Forelimb muscle (tissue), 1 donor: Measurements from ENCODE around the gene GSTM3. TPM values are rescaled to one million over a fixed set of nuclear protein-coding genes. Genes with fewer than 3 reads are reported as not detected.
"Not testable (repeated sequence)": the region's sequence is repeated elsewhere in the genome, so short reads cannot be mapped to it uniquely, and the experiment has no call there.

Source experiments
- DNase-seq: peaks from one replicate; pipeline ENCODE4 v3.0.0-alpha.2; 2013; ENCODE audit warnings: low read depth
- polyA plus RNA-seq: library from polyadenylated mRNA; unstranded; fragments of 120-200 nt; gene quantifications from one replicate; pipeline ENCODE4 v1.2.1, GENCODE V29; 2013; ENCODE audit not compliant: insufficient read length

Gene GSTM3
- polyA plus RNA-seq, 1 donor = 40.6 TPM

DNA sequence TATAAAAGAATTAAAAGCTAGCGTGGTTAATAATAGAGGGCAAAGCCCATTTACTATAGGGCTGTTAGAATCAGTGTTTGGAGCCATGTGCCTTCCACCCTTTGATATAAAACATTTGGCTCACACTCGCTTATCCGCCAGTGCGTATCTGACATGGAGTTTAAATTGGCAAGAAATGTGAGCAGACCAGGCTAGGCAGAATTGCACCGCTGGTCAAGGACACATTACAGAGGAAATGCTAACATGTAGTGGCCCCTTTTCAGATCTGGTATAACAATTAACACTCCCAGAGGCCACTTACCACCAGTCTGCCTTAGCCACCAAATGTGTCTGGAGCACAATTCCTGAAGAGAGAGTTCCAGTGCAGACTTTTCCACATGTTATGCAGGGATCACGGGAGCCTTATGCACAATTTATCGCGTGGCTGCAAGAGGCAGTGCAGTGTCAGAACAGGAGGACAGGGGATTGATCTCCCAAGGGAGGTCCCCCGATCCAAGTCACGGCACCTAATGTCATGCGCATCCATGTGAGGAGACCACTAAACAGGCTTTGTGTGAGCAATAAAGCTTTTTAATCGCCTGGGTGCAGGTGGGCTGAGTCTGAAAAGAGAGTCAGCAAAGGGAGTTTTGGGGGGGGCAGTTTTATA, 14.0 kb downstream of the GSTM3 start:
- no peak for DNase-seq

DNA sequence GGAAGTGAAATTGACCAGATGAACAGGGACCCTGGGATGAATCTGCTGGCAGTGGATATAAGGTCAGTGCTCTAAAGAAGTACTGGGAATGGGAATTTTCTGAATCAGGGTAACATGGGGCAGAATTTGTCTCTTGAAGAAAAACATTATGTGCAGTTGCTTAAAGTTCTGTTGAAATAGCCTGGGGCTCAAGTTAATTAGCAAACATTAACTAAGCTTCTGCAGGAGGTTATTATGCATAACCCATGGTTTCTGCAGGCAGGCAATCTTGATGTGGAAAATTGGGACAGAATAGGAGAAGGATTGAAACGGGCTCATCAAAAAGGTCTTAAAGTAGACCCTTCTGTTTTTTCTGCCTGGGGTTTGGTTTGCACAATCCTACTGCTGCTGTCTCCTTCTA, 14.8 kb downstream of the GSTM3 start:
- DNase-seq = no peak

DNA sequence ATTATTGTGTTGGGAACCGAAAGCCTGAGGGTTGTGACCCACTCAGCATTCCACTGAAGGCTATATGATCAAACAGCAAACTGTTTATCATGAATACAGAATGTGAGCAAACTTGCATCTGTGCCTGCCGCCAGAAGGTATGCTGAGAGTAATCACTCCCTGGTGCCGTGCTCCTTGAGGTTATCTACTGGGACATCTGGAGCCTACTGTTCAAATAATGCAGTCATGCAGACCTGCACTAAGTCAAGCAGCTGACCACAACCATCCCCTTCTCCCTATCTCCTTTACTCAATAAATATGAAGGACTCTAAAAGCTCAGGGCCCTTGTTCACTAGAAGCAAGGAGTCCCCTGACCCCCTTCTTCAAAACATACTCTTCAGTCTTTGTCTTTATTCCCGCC, 15.3 kb downstream of the GSTM3 start:
- no peak for DNase-seq

DNA sequence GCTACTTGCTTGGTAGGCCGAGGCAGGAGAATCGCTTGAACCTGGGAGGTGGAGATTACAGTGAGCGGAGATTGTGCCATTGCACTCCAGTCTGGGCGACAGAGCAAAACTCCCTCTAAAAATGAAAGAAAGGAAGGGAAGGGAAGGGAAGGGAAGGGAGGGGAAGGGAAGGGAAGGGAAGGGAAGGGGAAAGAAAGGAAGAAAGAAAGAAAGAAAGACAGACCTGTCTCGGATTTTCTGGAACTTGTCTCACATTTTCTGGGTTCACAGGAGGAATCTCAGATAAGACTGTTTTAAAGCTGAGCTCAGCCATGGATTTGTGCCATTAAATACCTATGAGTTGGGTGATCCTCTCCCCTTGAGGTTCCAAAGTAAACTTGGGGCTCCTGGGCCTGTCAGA, 15.9 kb downstream of the GSTM3 start:
- no peak for DNase-seq

DNA sequence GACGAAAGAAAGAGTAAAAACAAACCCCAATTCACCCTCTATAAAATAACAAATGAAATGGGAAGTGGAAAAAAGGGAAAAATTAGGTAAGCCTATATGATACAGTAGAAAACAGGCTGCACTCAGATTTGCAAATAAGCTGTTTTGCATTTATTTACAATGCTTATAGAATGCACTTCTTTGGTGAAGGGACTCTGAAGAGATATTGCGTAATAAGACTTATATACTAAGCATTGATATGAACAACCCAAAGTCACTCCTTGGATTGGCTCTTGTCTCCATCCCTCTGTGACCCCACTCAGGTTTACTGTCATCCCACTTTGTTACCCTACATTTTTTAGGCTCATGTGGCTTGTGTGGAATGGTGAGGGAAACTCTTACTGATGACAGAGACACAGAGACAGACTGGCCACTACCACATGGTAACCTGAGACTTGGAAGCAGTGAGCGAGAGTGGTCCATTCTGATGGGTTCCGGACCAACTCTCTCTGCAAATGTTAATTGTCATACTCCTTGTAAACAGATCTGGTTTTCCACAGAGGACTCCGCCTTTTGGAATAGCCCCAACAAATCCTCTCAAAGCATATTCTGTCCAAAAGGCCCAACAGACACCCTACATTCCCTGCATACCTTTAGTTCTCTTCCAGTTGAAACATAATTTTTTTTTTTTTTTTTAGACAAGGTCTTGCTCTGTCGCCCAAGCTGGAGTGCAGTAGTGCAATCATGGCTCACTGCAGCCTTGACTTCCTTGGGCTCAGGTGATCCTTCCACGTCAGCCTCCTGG, 17.7 kb downstream of the GSTM3 start:
- DNase-seq = no peak

DNA sequence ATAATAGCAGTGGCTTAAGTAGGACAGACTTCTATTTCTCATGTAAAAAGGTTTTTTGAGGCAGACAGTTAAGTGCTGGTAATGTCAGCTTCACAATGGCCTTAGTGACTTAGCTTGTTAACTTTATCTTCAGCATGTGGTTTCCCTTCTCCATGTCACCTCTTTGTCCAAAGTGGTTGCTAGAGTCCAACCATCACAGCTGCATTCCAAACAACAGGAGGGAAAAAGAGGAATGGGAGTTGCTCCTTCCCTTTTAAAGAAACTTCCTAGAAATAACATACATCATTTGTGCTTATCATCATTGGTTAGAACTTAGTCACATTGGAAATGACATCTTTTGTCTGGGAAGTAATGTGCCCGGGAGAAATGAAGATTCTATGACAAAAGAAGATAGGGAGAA, 18.9 kb downstream of the GSTM3 start:
- DNase-seq = no peak

DNA sequence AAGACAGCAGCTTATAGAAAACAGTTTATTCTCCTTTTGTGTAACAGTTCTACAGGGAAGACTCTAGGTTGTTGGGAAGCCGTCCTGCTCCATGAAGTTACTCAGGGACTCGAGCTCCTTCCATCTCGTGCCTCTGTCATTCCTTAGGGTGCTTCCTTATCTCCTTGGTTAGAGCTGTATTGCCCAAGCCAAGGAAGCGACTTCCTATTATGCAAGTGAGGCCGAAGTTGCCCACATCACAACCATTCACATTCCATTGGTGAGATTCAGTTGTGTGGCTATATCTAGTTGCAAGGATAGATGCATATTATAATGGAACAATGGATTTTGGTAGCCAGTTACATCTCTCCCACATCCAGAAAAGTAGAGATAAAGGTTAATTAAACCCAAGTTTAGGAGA, 19.8 kb downstream of the GSTM3 start:
- DNase-seq = no peak

DNA sequence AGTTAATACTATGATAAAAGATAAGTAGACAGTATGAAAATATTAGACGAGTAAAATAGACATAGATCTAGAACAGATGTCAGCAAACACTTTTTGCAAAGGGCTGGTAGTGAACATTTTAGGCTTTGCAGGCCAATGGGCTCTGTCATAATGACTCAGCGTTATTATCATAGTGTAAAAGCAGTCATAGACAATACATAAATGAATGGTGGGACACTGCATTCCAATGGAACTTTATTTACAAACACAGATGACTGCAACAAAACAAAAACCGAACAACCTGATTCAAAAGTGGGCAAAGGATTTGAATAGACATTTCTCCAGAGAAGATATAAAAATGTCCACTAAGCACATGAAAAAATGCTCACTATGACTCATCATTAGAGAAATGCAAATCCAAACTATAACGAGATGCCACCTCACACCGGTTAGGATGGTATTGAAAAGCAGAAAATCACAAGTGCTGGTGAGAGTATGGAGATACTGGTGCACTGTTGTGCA, 21.5 kb downstream of the GSTM3 start:
- no peak for DNase-seq

DNA sequence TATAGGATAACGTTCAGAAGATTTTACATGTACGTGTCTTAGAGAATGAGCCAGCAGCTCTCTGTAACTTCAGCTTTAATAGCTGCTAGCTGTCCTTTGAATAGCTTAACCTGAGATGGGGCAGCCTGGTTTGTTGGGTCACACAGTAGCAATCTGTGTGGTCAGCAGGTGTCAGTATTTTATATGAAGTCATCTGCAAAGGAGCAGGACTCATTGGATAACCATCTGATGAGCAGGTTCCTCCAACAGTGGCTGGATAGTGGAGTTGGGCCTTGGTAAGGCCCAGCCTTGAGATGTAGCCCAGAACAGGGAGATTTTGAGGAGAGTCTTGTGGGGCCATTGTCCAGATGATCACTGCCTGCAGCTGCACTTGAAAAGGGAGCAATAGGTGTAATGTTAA, 22.3 kb downstream of the GSTM3 start:
- DNase-seq = no peak

DNA sequence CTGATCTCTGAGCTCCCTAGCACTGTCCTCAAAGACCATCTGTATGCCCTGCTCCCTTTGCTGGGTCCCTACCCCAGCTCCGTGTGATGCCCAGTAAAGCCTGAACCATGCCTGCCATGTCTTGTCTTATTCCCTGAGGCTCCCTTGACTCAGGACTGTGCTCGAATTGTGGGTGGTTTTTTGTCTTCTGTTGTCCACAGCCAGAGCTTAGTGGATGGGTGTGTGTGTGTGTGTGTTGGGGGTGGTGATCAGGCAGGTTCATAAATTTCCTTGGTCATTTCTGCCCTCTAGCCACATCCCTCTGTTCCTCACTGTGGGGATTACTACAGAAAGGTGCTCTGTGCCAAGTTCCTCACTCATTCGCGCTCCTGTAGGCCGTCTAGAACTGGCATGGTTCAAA, 23.1 kb downstream of the GSTM3 start:
- no peak for DNase-seq

DNA sequence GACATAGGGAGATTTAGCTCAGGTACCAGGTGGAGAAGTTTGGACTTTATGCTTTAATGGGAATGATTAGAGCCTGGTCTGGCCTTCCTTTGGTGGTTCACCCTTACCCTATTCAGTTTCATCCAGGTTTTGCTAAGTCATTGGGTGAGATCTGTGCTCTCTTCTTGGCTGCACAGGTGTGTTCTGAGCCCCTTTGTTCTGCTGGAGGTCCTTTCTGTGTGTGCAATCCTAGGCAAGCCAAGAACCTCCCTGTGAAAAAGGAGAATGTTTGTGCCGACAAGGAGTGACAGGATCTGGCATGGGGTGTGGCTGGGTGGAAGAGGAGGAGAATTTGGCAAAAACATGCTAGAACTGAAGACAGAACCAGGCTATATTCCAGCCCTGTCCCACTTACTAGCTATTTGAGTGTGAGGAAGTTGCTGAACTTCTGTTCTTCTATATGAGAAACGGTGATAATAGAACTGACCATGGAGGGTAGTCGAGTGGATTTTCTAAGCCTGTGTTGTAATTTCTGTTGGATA, 24.2 kb downstream of the GSTM3 start:
- no peak for DNase-seq

DNA sequence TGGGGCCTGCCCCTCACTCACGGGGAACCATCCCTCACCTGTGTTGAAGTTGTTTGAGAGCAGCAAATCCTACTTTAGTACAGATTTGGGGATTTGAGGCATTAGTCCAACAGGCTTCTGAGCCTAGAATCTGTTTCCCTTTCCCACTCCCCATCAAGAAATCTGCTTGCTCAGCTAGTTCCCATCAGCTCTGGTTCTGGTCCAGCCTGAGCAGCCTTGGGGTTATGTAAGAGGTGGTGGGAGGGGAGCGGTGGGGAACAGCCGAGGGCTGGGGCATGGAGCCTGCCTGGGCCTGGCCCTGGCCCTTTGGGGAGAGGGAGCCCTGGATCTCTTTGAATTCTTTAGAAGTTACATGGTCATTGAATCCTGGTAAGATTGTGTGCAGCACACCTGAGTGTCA, 24.7 kb downstream of the GSTM3 start:
- no peak for DNase-seq

DNA sequence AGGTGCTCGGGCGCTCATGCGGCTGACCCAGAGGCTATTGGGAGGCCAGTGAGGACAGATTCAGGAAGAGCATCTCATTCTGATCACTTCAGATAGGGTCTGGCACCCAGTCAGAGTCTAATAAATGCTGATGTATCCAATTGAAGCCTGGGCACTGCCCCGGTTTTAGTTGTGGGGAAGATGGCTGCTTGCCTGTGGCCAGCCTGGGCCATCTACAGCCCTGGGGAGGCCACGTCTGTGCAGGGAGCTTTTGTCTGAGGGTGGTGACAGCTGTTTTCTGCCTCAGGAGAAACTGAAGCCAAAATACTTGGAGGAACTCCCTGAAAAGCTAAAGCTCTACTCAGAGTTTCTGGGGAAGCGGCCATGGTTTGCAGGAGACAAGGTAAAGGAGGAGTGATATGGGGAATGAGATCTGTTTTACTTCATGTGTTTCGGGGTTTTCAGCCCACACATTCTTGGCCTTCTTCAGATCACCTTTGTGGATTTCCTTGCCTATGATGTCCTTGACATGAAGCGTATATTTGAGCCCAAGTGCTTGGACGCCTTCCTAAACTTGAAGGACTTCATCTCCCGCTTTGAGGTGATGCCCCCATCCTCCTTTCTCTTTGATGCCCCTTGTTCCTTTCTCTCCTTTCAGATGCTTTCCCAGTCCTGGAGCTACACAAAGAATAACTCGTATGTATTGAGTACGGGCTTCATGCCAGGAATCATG, 26.0 kb downstream of the GSTM3 start:
- no peak for DNase-seq

DNA sequence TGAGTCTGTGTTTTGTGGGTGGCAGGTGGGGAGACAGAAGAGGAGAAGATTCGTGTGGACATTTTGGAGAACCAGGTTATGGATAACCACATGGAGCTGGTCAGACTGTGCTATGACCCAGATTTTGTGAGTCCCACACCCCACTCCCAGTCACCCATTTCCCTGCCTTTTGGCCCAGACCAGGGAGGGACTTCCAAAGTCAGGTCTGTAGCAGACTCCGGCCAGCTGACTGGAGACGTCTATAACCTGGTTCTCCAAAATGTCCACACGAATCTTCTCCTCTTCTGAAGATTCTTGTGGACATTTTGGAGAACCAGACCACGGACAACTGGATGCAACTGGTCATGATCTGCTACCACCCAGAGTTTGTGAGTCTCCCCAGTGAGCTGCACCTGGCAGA, 27.2 kb downstream of the GSTM3 start:
- DNase-seq = no peak

DNA sequence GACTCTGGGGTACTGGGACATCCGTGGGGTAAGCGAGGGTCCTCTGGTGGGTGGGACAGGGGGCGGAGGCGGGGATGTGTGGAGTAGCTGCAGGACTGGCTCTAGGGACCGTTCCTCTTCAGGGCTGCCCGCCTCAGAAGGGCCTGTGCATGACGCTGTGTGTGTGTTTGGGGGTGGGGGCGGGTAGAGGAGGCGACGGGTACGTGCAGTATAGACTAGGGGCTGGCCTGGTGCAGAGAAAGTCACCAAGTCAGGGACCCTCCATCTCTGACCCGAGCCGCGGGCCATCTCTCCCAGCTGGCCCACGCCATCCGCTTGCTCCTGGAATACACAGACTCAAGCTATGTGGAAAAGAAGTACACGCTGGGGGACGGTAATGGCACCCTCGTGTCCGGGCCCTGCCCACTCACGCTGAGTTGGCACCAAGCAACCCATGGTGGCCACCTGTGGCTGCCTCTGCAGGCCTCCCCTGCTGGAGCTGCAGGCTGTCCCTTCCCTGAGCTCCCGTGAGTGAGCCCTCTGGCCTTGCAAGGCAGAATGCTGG, 28.4 kb downstream of the GSTM3 start:
- DNase-seq = no peak

DNA sequence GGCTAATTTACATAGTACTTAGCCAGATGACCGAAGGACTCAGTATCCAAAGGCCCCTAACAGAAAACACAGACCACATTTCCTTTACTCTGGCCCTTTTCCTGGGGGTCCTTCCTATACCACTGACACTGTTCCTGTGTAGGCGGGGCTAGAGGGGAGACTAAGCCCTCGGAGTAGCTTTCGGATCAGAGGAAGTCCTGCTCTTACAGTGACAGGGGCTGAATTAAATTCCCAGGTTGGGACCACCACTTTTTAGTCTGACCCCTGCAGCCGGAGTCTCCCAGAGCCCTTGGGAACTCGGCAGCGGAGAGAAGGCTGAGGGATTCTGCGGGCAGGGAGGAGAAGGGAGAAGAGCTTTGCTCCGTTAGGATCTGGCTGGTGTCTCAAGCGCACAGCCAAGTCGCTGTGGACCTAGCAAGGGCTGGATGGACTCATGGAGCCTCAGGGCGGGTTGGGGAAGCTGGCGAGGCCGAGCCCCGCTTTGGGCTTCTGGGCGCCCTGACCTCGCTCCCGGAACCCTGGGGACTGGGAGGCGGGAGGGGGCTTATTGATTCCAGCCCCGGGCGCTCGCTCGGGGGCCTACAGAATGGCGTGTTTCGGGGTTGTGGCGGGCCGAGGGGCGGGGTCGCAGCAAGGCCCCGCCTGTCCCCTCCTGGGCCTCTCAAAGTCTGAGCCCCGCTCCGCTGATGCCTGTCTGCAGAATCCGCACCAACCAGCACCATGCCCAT, 29.1 kb downstream of the GSTM3 start, which contains the start of gene GSTM5:
Gene GSTM5 (plus strand): TSS at position 659 of the 728 bp plus-strand sequence. CDS start 62 bp downstream, at position 721.
- DNase-seq = not testable (repeated sequence)

DNA sequence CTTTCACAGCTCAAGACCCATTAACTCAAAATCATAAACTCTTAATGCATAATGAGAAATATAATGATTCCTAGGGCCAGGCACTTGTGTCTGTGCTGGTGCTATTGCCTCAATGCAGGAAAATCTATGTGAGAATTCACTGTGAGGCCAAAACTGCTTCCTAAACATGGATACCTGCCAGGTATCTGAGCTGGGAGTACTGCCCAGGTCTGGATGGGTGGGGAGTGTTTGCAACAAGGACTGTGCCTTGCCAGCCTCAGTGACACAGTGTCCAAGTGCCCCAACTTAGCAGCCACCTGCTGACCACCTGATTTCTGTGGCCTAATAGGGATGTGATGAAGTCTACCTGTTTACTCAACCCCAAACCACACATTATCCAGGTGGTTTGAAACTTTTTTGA, 31.0 kb downstream of the GSTM3 start:
- not testable (repeated sequence) for DNase-seq

DNA sequence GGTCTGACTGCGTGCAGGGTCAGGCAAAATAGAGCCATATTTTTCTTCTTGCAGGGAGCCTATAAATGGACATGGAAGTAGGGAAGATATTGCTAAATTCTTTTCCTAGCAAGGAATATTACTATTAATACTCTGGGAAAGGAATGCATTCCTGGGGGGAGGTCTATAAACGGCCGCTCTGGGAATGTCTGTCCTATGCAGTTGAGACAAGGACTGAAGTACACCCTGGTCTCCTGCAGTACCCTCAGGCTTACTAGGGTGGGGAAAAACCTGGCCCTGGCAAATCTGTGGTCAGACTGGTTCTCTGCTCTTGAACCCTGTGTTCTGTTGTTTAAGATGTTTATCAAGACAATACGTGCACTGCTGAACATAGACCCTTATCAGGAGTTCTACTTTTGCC, 31.9 kb downstream of the GSTM3 start:
- not testable (repeated sequence) for DNase-seq

DNA sequence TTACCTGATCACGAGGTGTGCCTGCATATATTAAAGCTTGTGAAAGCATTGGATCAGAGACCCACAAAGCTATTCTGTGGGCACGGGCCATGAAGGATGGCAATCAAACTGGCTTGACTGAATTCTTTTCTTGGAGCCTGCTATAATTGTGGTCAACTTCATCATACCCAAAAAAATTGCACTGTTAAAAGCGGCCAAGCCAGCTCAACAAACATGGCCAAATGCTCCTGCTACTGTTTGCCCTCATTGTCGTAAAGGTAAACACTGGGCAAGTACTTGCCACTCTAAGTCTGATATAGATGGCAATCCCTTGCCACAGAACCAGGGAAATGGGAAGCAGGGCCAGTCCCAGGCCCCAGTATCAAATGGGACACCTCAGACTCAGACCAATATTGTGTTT, 35.4 kb downstream of the GSTM3 start:
- DNase-seq = no peak

DNA sequence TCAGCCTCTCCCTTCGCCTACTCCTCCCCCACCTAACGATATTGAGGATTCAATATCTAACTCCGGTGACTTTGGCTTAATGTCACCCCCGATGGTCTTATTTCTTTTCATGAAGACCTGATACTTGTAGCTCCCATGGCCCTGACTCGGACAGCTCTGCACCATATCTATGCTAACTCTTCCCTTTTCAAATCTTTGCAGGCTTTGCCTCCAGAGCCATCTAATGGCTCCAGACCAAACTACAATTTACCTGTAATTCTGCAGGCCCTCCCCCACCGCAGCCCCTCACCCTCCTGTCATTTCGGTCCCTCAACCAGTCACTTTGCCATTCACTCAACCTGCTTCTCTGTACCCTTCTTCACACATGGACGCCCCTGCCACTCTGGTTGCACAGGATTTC, 36.7 kb downstream of the GSTM3 start:
- no peak for DNase-seq

DNA sequence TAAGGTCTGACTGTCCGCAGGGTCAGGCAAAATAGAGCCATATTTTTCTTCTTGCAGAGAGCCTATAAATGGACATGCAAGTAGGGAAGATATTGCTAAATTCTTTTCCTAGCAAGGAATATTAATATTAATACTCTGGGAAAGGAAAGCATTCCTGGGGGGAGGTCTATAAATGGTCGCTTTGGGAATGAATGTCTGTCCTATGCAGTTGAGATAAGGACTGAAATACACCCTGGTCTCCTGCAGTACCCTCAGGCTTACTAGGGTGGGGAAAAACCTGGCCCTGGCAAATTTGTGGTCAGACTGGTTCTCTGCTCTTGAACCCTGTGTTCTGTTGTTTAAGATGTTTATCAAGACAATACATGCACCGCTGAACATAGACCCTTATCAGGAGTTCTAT, 37.9 kb downstream of the GSTM3 start:
- DNase-seq = not testable (repeated sequence)
